SK-N-SH (cell line): ENCODE measurements around the gene CETP.

Experiments
- CHD2 ChIP-seq: fragments of 150-350 bp; IDR thresholded peaks from 2 replicates; pipeline ENCODE4 v1.6.1; 2018; ENCODE audit warnings: low read length; ENCODE audit not compliant: partially characterized antibody
- FOXJ3 ChIP-seq: sonication (generic); formaldehyde crosslinking; IDR thresholded peaks from 2 replicates; pipeline ENCODE4 v1.5.1; 2020; ENCODE audit warnings: mild to moderate bottlenecking, missing genetic modification reagents
- FOXM1 ChIP-seq: IDR thresholded peaks from 2 replicates; pipeline ENCODE4 v1.4.0; 2012; ENCODE audit warnings: low read depth, mild to moderate bottlenecking
- JUND ChIP-seq: IDR thresholded peaks from 2 replicates; pipeline ENCODE4 v1.4.0; 2012
- POLR2AphosphoS5 ChIP-seq: IDR thresholded peaks from 2 replicates; pipeline ENCODE4 v1.6.1; 2012; ENCODE audit warnings: low read depth, low read length
- RXRA ChIP-seq: IDR thresholded peaks from 2 replicates; pipeline ENCODE4 v1.4.0; 2012; ENCODE audit warnings: low read depth, mild to moderate bottlenecking, borderline replicate concordance
- SMC3 ChIP-seq: IDR thresholded peaks from 2 replicates; pipeline ENCODE4 v1.6.1; 2012; ENCODE audit warnings: low read depth, low read length, improper control_type of control experiment
- TAF1 ChIP-seq: IDR thresholded peaks from 2 replicates; pipeline ENCODE4 v1.6.1; 2012; ENCODE audit warnings: low read depth, mild to moderate bottlenecking, low read length, moderate library complexity, borderline replicate concordance
- TCF12 ChIP-seq: IDR thresholded peaks from 2 replicates; pipeline ENCODE4 v1.4.0; 2012
- YY1 ChIP-seq: IDR thresholded peaks from 2 replicates; pipeline ENCODE4 v1.4.0; 2012; ENCODE audit warnings: low read depth, mild to moderate bottlenecking
- TF ChIP-seq, protein P1 (sequence below): IDR thresholded peaks from 2 replicates; pipeline ENCODE4 v1.4.0; 2012; ENCODE audit warnings: low read depth
- TF ChIP-seq, protein P2 (sequence below): IDR thresholded peaks from 2 replicates; pipeline ENCODE4 v1.6.1; 2012; ENCODE audit warnings: mild to moderate bottlenecking, low read depth, low read length, moderate library complexity
- TF ChIP-seq, protein P3 (sequence below): fragments of 200-600 bp; sonication (generic); IDR thresholded peaks from 2 replicates; pipeline ENCODE4 v1.6.1; 2017; ENCODE audit warnings: antibody characterized with exemption, mild to moderate bottlenecking, moderate library complexity
- TF ChIP-seq, protein P4 (sequence below): IDR thresholded peaks from 2 replicates; pipeline ENCODE4 v1.4.0; 2012; ENCODE audit warnings: low read depth, borderline replicate concordance

DNA sequence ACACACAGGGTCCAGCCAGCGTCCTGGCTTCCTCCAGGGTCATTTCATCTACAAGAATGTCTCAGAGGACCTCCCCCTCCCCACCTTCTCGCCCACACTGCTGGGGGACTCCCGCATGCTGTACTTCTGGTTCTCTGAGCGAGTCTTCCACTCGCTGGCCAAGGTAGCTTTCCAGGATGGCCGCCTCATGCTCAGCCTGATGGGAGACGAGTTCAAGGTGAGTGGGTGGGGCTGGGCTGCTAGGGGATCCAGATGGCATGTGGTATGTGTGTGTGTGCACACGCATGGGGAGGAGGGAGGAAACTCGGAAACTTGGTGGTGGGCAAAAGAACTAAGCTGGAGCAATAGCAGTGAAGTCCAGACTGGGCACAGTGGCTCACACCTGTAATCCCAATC, 11.5 kb downstream of the CETP start:
- no peak for TF ChIP-seq TAF1
- TF ChIP-seq JUND: no peak
- TF ChIP-seq, protein P1, sequence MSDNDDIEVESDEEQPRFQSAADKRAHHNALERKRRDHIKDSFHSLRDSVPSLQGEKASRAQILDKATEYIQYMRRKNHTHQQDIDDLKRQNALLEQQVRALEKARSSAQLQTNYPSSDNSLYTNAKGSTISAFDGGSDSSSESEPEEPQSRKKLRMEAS: no peak
- TF ChIP-seq TCF12: no peak
- TF ChIP-seq POLR2AphosphoS5: no peak
- TF ChIP-seq, protein P2, sequence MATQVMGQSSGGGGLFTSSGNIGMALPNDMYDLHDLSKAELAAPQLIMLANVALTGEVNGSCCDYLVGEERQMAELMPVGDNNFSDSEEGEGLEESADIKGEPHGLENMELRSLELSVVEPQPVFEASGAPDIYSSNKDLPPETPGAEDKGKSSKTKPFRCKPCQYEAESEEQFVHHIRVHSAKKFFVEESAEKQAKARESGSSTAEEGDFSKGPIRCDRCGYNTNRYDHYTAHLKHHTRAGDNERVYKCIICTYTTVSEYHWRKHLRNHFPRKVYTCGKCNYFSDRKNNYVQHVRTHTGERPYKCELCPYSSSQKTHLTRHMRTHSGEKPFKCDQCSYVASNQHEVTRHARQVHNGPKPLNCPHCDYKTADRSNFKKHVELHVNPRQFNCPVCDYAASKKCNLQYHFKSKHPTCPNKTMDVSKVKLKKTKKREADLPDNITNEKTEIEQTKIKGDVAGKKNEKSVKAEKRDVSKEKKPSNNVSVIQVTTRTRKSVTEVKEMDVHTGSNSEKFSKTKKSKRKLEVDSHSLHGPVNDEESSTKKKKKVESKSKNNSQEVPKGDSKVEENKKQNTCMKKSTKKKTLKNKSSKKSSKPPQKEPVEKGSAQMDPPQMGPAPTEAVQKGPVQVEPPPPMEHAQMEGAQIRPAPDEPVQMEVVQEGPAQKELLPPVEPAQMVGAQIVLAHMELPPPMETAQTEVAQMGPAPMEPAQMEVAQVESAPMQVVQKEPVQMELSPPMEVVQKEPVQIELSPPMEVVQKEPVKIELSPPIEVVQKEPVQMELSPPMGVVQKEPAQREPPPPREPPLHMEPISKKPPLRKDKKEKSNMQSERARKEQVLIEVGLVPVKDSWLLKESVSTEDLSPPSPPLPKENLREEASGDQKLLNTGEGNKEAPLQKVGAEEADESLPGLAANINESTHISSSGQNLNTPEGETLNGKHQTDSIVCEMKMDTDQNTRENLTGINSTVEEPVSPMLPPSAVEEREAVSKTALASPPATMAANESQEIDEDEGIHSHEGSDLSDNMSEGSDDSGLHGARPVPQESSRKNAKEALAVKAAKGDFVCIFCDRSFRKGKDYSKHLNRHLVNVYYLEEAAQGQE: no peak
- TF ChIP-seq, protein P3, sequence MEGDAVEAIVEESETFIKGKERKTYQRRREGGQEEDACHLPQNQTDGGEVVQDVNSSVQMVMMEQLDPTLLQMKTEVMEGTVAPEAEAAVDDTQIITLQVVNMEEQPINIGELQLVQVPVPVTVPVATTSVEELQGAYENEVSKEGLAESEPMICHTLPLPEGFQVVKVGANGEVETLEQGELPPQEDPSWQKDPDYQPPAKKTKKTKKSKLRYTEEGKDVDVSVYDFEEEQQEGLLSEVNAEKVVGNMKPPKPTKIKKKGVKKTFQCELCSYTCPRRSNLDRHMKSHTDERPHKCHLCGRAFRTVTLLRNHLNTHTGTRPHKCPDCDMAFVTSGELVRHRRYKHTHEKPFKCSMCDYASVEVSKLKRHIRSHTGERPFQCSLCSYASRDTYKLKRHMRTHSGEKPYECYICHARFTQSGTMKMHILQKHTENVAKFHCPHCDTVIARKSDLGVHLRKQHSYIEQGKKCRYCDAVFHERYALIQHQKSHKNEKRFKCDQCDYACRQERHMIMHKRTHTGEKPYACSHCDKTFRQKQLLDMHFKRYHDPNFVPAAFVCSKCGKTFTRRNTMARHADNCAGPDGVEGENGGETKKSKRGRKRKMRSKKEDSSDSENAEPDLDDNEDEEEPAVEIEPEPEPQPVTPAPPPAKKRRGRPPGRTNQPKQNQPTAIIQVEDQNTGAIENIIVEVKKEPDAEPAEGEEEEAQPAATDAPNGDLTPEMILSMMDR: no peak
- TF ChIP-seq RXRA: no peak
- no peak for TF ChIP-seq FOXM1
- TF ChIP-seq CHD2: no peak
- TF ChIP-seq SMC3: no peak
- TF ChIP-seq YY1: no peak
- TF ChIP-seq, protein P4, sequence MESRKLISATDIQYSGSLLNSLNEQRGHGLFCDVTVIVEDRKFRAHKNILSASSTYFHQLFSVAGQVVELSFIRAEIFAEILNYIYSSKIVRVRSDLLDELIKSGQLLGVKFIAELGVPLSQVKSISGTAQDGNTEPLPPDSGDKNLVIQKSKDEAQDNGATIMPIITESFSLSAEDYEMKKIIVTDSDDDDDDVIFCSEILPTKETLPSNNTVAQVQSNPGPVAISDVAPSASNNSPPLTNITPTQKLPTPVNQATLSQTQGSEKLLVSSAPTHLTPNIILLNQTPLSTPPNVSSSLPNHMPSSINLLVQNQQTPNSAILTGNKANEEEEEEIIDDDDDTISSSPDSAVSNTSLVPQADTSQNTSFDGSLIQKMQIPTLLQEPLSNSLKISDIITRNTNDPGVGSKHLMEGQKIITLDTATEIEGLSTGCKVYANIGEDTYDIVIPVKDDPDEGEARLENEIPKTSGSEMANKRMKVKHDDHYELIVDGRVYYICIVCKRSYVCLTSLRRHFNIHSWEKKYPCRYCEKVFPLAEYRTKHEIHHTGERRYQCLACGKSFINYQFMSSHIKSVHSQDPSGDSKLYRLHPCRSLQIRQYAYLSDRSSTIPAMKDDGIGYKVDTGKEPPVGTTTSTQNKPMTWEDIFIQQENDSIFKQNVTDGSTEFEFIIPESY: no peak
- no peak for TF ChIP-seq FOXJ3 (CRISPR knock-in tag)
